HG02678 (cell line): ENCODE data around the gene SERPINB8.

Experiments
- ATAC-seq: cut with Tn5 transposase; IDR thresholded peaks from one replicate; pipeline ENCODE4 v1.9.1; 2021; ENCODE audit warnings: mild to moderate bottlenecking, moderate library complexity; ENCODE audit not compliant: unreplicated experiment

SERPINB8 gene

DNA sequence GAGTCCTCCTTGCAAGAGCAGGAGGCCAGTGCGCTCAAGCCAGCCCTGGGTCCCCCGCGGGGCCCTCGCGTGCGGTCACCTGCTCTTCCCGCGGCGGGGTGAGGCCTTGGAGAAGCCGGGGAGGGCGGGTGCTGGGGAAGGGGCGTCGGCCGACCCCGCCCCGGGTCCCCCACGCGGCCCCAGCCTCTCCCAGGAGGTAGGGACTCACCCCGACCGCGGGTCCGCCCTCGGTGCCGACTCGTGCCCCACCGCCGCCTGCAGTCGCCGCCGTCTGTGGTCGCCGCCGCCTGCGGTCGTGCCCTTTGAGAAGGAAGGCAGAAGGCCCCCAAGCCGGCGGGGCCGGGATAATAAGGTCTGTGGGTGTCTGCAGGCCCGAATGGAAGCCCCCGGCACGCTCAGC is 32.7 kb downstream of the SERPINB8 start:
- no peak for ATAC-seq

DNA sequence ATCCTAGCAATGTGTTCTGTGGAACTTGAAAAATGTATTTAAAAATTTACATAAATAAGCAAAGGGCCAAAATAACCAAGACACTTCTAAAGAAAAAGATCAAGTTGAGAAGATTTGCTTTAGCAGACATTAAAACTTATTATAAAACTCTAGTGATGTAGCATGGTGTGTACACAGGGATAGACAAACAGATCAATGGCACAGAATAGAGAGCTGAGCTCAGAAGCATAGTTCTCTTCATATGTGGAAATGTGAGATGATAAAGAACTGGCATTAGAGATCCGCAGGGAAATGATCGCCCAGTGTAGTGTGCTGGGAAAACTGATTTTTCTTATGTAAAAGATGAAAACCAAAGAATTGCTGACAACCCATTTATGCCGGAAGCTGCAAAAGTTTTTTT is 39.4 kb downstream of the SERPINB8 start:
- ATAC-seq: no peak

DNA sequence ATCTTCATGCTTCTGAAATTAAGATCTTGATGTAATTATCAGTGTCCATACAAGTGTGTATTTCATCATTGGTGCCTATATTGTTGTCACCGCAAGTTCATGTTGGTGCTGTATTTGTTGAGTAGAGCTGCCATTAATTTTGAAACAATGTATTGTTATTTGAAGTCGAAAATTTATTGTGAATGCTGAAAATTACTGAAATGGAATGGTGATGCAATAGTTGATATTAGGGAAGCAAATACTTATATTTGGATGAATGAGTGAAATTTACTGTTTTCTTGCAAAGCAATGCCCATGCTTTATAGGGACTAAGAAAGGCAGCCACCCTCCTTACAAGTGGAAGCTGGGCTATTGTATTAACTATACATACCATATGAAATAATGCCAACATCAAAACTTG is 41.6 kb downstream of the SERPINB8 start:
- no peak for ATAC-seq

DNA sequence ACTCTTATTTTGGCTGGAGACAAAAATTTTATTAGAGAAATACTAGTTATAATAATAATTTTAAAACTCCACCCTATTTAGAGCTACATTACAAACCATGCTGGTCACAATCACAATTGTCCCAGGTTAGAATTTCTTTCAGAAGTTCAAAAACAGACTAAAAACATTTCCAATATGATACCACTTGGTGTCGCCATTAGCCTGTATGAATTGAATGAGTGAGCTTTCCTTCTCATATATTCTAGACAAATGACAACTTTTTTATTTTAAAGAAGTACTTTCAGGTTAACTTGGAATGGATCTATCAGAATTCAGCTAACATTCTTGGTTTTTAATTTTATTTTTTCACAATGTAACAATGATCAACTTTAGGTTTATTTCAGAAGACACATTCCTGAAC is 48.0 kb downstream of the SERPINB8 start:
- ATAC-seq: peak; percentile 50

DNA sequence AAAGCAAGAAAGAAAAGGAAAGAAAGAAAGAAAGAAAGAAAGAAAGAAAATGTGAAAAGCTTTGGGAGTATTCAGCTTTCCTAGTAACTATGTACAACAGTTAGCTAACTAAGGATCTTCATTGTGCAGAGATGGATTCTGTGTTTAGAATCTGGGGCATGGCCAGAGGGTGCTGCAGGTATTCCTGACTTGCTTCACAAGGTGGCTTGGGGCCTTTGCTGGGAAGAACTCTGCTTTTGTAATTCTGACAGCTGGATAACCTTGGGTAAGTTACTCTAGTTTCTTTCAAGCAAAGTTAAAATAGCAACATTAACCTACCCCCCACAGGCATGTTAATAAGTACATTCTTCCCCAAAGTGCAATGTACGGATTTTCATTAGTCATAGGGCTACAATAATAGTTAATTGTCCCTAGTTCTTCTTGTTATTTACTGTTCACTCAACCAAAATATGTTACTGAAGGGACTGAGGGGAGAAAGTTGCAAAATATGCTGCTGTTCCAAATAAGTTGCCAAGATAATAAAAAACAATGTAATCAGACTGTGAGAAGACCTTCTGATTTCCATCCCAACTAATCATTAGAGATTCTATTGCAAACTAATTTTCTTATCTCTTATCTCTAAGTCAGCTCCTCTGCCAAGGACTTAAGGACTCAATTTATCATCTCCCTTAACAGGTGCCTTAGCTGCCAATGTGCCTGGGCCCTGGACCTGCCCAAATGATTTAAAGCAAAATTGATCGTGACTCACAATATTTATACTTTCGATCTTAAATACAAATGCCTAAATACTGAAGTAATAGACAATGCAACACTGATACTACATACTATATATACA is 50.3 kb downstream of the SERPINB8 start:
- no peak for ATAC-seq

DNA sequence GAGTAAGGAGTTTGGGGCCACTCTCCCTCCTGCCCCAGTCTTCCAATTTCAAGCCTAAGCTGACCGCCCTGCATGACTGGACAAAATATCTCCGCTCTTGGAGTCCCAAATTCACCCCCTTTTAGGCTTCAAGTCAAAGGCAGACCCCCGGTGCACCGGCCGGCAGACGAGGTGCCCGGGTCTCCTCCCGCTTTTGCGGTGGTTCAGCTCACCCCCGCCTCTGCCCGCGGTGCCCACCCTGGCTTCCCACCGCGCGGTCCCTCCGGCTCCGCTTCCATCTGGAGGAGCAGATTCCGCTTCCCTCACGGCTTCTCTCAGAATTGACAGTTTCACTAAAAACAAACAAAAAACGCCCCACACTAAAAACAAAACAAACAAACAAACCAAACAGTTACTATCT is 56.5 kb downstream of the SERPINB8 start:
- no peak for ATAC-seq

DNA sequence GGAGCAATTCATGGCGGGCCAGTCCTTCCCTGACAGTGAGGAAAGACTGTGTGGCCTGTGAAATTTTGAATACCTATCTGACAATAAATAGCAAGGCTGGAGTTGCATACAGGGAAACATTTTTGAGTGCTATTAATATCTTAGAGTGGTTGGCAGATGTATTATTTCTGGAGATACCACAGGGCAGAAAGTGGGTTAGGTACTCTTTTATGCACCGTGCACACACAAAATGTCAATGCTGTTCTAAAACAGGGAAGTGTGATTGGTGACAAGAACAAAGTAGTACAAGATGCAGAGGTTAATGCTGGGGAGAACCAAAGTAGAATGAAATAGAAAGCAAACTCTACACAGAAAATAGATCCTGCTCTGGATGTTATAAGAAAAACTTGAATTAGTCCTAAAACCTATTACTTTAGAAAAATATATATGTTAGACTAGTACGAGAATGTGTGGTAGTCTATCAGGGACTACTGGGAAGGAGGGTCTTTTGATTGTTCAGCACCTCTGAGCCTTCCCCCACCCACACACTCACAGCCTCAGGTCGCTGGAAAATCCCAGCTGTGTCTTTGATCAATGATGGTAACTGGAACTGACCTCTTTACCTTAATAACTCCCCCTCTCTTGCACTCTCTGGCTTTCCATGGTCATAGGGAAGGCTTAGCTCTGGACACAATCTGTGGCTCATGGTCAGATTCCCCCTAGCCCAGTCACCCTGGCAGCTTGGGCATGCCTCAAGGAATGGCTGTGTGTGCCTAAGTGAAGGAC is 58.2 kb downstream of the SERPINB8 start:
- peak; percentile 88 for ATAC-seq

DNA sequence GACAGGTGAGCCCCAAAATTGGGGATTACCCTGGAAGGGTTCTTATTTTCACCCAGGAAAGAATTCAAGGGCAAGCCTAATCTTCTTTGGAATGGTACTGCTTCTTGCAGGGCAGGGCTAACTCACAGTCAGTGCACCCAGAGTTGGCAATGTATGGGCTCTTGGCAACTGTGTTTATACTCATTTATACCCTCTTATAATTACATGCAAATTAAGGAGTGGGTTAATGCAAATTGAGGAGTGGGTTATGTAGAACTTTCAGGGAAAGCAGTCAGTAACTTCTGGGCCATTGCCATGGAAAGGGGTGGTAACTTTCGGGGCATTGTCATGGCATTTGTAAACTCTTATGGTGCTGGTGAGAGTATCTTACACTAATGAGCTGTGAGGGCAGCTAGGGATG is 59.2 kb downstream of the SERPINB8 start:
- ATAC-seq: no peak

DNA sequence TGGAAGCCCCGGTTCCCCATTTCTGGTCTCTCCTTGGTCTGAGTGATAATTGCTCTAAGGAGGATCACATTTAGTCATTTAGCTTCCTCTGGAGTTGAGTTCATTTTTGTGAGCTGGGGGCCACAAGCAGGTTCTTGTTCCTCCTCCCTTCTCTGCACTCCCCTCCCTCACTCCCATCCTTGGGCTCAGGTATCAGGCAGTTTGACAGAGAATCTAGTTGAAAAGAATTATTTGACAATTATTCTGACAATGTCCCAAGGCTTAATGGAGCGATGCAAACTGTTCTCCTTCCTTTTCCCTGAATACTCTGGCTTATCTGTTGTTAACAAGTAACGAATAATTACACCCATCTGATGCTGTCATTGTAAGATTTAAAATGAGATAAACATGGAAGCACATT is 61.5 kb downstream of the SERPINB8 start:
- ATAC-seq: no peak

DNA sequence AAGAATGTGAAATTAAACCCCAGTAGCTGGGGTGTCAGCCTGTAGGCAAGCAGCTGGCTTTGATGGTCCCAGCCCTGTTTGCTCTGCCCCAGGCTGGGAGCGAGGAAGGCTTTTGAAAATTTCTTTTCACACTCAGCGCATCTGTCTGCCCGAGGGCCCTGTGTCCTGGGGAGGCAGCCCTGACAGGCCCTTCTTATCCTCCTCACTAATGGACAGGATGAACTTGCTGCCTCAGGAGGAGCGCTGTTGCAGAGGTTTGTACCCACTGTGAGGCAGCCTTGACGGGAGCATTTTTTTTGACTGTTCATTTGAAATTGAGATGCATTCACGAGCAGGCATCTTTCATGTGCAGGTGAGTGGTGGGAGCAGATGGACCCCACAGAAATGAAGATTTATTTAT is 62.4 kb downstream of the SERPINB8 start:
- no peak for ATAC-seq

DNA sequence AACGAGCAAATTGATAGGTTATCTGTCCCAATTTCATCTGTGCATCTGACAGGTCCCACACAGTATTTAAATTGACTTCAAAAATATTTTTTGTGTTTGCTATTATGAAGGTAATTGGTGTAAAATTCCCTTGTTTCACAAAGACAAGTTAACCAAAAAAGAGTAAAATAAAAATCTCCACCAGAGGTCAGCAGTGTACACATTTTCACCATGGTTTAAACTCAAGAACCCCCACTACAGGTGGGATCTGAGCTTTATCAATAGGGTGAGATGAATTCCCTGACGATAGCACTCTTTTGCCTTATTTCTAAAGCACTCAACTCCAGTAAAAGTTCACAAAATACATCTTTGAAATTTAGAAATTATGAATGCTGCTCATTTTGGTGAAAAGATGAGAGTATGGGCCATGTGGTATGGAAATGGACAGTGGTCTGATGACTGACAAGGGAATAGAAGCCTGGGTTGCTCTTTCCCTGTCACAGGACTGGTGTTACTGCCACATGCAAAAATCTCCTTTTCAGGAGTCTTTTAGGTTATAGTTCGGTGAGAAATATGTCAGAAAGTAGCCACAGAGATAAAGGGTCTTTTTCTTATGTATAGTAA is 68.0 kb downstream of the SERPINB8 start:
- ATAC-seq: peak; percentile 87
